NCI-H2171 treated with DMSO at 0.1 percent for 48 hours (cell line): ENCODE data around the gene MAGI3.
"Not testable (repeated sequence)": the region's sequence is repeated elsewhere in the genome, so short reads cannot be mapped to it uniquely, and the experiment has no call there.

Source experiments
- DNase-seq: peaks from one replicate; lab custom pipeline; 2025; lab: John Stamatoyannopoulos, UW

The MAGI3 gene

DNA sequence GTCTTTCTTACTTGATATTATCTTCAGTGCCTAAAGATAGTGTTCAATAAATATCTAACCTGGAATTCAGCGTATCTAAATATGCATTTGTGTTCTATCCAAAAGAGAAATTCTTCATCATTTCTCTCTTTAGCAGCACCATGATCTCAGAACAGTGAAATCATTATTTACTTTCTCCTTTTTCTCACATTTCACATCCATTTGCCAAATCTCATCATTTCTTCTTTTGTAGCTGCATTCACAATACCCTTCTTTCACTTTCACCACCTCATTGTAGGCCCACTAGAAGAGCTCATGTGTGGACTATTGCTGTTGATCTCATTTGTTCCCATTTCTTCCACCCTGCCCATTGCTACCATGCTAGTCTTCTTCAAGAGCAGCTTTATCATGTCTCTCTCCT, 191.0 kb downstream of the MAGI3 start:
- DNase-seq: no peak

DNA sequence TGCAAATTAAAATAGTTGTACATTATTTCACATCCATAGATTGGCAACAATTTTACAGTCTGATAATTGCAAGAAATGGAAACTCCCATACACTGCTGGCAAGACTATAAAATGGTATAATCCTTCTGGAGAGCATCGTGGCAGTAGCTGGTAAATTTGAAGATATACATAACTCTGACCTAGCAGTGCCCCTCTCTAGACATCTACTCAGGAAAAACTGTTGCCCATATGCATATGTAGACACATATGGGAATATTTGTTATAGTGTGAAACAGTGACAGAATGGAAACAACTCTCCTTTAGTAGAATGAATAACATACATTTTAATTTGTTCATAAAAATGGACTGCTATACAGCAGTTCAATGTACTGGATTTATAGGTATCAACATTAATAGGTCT, 191.8 kb downstream of the MAGI3 start:
- DNase-seq: no peak

DNA sequence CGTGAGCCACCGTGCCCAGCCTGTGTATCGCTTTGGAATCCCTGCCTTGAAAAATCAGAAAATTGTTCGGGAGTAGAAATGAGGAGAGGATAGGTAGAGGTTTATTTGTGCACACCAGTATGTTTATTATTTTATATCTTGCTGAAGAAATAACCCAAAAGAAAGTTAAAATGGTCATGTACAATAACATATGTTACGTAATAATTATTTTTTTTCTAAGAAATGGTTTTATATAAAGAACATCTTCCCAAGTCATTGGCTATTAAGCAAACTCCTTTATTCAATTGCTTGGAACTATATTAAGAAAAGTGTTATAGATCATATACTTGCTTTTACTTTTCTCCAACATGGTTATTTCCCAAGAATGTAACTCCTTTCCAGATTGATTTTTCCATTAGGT, 197.2 kb downstream of the MAGI3 start:
- DNase-seq: no peak

DNA sequence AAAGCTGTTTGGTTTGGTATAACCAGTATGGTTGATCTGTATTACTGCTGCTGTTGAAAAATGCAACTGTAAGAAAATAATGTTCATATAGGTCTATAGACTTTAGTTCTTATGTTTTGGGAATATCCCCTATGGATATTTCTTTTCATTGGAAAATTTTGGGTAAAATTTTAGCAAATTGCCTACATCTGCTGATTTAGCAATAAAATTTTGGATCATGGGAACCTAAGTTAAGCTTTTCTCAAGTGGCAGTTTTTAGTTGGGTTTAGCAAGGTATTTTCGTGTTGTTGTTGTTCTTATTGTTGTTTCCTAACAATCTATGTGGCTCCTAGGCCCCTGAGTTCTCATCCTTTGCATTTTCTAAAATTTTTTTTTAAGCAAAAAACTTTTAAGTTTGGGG, 201.9 kb downstream of the MAGI3 start:
- DNase-seq: no peak

DNA sequence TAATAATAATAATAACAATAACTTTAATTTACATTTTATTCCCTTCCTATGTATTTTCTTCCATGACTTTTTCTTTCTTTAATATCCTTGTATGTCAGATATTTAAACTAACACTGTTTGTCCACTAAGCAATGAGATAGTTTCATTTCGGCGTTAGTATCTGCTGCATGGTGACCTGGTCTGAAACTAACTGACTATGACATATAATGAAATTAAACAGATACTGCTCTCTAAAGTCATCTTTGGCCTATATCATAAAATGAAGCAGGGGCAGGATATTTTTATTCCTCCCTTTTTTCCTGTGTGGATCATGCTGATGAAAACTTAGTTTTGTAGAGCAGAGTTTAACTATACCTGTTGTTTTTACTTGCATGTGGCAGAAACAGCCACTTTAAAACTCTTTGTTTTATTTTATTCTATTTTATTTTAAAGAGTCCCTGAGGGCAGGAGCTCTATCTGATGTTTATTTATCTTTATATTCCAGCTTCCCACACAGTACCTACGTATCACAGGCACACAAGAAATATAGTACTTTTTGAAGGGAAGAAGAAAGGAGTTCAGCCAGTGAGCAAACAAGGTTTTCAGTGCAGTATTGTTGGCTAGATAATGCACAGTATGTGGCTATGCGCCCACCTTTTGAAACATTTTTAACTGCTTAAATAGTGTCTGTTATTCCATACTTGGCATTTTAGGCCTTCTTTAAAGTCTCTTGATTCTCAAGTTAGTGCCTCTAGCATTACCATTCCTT, 203.4 kb downstream of the MAGI3 start:
- DNase-seq: no peak

DNA sequence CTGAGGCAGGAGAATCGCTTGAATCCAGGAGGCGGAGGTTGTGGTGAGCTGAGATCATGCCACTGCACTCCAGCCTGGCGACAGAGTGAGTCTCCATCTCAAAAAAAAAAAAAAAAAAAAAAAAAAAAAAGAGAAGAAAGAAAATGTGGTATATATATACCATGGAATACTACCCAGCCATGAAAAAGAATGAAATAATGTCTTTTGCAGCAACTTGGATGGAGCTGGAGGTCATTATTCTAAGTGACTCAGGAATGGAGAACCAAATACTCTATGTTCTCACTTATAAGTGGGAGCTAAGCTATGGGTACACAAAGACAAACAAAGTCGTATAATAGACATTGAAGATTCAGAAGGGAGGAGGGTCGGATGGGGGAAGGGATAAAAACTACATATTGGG, 214.2 kb downstream of the MAGI3 start:
- not testable (repeated sequence) for DNase-seq

- peak; percentile 85 for DNase-seq
These were observed 214.8 kb downstream of the MAGI3 start for GRCh38 chr1:113605146-113605545.

GRCh38 chr1:113608399-113608798, 218.1 kb downstream of the MAGI3 start:
- peak; percentile 59 for DNase-seq

DNA sequence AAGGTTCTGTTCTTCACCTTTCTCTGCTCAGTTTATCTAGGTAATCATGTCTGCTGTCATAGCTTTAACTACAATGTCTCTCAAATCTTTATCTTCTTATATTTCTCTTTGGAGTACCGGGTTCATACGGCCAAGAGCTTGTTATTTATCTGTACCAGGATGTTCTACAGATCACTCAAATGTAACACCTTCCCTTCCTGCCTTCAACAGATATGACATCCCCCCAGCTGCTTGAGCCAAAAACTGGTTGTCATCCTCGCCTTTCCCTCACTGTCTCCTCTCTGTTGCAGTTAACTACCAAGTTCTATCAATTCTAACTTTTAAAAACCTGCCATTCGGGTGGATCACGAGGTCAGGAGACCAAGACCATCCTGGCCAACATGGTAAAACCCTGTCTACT, 220.1 kb downstream of the MAGI3 start:
- DNase-seq: no peak

DNA sequence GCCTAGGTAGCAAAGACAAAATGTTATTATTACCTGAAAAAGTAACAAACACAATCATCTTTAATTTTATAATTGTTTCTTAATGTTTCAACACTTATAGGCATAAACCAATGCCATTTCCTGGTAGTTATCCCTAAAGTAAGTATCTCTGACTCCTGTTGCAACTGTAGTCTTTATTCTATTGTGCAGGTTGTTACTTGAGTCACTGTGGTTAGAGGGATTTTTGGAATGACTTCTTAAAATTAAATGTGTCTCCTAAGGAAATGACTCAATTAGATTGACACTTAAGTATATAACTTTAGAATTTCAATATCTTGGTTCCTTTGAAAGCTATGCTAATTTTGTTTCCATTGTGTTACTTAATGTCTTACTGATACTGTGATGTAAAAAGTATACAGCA, 225.1 kb downstream of the MAGI3 start:
- no peak for DNase-seq

GRCh38 chr1:113616156-113616555, 225.8 kb downstream of the MAGI3 start:
- DNase-seq: peak; percentile 83

GRCh38 chr1:113617438-113618141, 227.3 kb downstream of the MAGI3 start:
- DNase-seq: no peak

- no peak for DNase-seq
These were observed 238.7 kb downstream of the MAGI3 start for GRCh38 chr1:113628997-113629396.

GRCh38 chr1:113630340-113631327, 240.3 kb downstream of the MAGI3 start:
- no peak for DNase-seq

- no peak for DNase-seq
These were observed 251.1 kb downstream of the MAGI3 start for GRCh38 chr1:113641396-113641795.

DNA sequence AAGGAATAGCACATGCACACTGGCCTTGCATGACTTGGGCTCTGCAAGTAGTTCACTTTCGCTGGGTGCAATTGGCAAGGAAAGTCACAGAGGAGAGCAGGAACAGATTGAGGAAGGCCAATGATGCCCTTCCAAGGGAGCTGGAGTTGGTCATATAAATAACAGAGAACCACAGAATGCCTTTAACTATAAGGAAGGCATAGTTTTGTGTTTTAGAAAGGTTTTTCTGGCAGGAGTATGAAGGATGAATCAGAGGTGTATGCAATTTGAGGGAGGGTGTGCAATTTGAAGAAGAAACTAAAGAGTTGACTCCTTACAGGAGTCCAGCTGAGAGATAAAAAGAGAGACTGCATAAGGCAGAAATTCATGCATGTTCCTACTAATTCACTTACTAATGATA, 256.8 kb downstream of the MAGI3 start:
- DNase-seq: no peak

- DNase-seq: no peak
These were observed 258.2 kb downstream of the MAGI3 start for GRCh38 chr1:113648478-113648877.

DNA sequence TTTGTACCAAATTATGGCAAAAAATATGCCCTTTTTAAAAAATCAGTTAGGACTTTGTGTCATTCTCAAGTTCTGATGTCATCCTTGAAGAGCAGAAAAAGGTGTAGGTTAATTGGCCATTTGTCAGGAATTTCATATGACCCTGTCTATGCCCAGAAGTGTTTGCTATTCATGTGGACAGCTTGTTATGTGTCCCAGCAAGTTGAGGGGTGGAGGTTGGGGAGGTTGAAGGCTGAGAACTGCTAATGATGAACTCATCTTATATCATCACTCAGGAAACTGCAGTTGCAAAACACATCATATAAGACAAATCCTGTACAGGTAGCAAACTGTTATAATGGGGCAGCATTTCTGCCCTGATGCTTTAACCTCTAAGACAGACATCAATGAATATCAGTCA, 262.5 kb downstream of the MAGI3 start:
- DNase-seq: no peak

- DNase-seq: no peak
These were observed 263.4 kb downstream of the MAGI3 start for GRCh38 chr1:113653741-113654140.

- no peak for DNase-seq
These were observed 264.6 kb downstream of the MAGI3 start for GRCh38 chr1:113654883-113655282.

- DNase-seq: no peak
These were observed 266.8 kb downstream of the MAGI3 start for GRCh38 chr1:113657126-113657525.

GRCh38 chr1:113657556-113658063, 267.3 kb downstream of the MAGI3 start:
- DNase-seq: no peak
